Measurements from ENCODE around the gene MIF.

- TF ChIP-seq, protein P1, sequence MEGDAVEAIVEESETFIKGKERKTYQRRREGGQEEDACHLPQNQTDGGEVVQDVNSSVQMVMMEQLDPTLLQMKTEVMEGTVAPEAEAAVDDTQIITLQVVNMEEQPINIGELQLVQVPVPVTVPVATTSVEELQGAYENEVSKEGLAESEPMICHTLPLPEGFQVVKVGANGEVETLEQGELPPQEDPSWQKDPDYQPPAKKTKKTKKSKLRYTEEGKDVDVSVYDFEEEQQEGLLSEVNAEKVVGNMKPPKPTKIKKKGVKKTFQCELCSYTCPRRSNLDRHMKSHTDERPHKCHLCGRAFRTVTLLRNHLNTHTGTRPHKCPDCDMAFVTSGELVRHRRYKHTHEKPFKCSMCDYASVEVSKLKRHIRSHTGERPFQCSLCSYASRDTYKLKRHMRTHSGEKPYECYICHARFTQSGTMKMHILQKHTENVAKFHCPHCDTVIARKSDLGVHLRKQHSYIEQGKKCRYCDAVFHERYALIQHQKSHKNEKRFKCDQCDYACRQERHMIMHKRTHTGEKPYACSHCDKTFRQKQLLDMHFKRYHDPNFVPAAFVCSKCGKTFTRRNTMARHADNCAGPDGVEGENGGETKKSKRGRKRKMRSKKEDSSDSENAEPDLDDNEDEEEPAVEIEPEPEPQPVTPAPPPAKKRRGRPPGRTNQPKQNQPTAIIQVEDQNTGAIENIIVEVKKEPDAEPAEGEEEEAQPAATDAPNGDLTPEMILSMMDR (IDR thresholded peaks at IDR 0.05; ENCODE audit: low read depth, low read length, missing input control): no peak
- TF ChIP-seq, protein P2, sequence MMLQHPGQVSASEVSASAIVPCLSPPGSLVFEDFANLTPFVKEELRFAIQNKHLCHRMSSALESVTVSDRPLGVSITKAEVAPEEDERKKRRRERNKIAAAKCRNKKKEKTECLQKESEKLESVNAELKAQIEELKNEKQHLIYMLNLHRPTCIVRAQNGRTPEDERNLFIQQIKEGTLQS (IDR thresholded peaks at IDR 0.05): no peak
- TF ChIP-seq GABPA (IDR thresholded peaks at IDR 0.05 in 1 of 2, conservative IDR thresholded peaks at IDR 0.05 in 1 of 2): no peak
Measured at GRCh38 chr22:23915290-23915689, 21.1 kb downstream of the MIF start.

Data from liver (tissue), 3 donors.